ENCODE results near the gene IHH.

The IHH gene

GRCh38 chr2:219016721-219017120, 44.0 kb downstream of the IHH start:
- H2BK15ac ChIP-seq (ENCODE audit: low read length): no peak overlapping the region
- WGBS, 2 donors (ENCODE audit: extremely low coverage in 2 of 2, insufficient read length in 2 of 2, insufficient replicate concordance in 1 of 2): no CpG with 5 or more reads among the region's 11 CpGs
- H3K27ac ChIP-seq (replicated peaks; ENCODE audit: low read length): no peak overlapping the region
- no peak overlapping the region for H3K9ac ChIP-seq (ENCODE audit: low read depth, low read length, poor library complexity)
- no peak overlapping the region for H2BK12ac ChIP-seq (ENCODE audit: low read length)
- H2BK120ac ChIP-seq (ENCODE audit: low read depth, low read length): no peak overlapping the region
- peak overlapping the region; percentile 77 for H3K14ac ChIP-seq (ENCODE audit: low read length)
- no peak for DNase-seq (ENCODE audit: low spot score)
- no peak overlapping the region for H3K4me2 ChIP-seq (ENCODE audit: insufficient read depth, low read length, poor library complexity, severe bottlenecking)
- H3K4me1 ChIP-seq (ENCODE audit: control insufficient read depth in 2 of 2, insufficient read depth in 1 of 2, low read depth in 1 of 2, low read length in 2 of 2): peaks cover 0 to 2% of the 10 kb centered on the region in 2 donors
- no peak overlapping the region for H3K4ac ChIP-seq (ENCODE audit: low read length)
- no peak overlapping the region for H3K4me3 ChIP-seq (ENCODE audit: low read length in 2 of 2)
- H2AFZ ChIP-seq (ENCODE audit: low read length): no peak overlapping the region
- H3K9me3 ChIP-seq (replicated peaks in 1 of 2; ENCODE audit: control insufficient read depth in 2 of 2, insufficient read depth in 1 of 2, low read depth in 1 of 2, low read length in 2 of 2): peaks cover 0 to 2% of the 10 kb centered on the region in 2 donors
- H3K27me3 ChIP-seq (ENCODE audit: control insufficient read depth in 3 of 3, insufficient read depth in 3 of 3, low read depth in 1 of 3, low read length in 3 of 3): peaks cover 0 to 68% (median 9%) of the 10 kb centered on the region in 3 experiments
- no peak overlapping the region for H2AK5ac ChIP-seq (ENCODE audit: low read depth, low read length)
- H3K18ac ChIP-seq (ENCODE audit: low read length): no peak overlapping the region
- H3K23ac ChIP-seq (ENCODE audit: low read depth, low read length, poor library complexity): peak overlapping the region; percentile 26
- no peak overlapping the region for H4K8ac ChIP-seq (ENCODE audit: low read depth, low read length)
- H3K79me1 ChIP-seq (ENCODE audit: low read depth, low read length): no peaks in the 10 kb centered on the region
- no peak overlapping the region for H4K91ac ChIP-seq (ENCODE audit: low read depth, low read length, poor library complexity)
- no peak overlapping the region for H2BK5ac ChIP-seq (ENCODE audit: low read length)
- H3K36me3 ChIP-seq (replicated peaks in 1 of 2; ENCODE audit: control insufficient read depth in 2 of 2, insufficient read depth in 2 of 2, low read length in 2 of 2): no peaks in the 10 kb centered on the region

- Histone ChIP-seq H3K79me1 (ENCODE audit: low read depth, low read length) (no peaks in the 10 kb centered on the region), H4K8ac (ENCODE audit: low read depth, low read length) (no peak overlapping the region), H2AK5ac (ENCODE audit: low read depth, low read length) (no peak overlapping the region), H3K27ac (replicated peaks; ENCODE audit: low read length) (no peak overlapping the region), H3K36me3 (replicated peaks in 1 of 2; ENCODE audit: control insufficient read depth in 2 of 2, insufficient read depth in 2 of 2, low read length in 2 of 2) (no peaks in the 10 kb centered on the region), H3K23ac (ENCODE audit: low read depth, low read length, poor library complexity) (peak overlapping the region; percentile 75), H2BK5ac (ENCODE audit: low read length) (no peak overlapping the region), H3K9ac (ENCODE audit: low read depth, low read length, poor library complexity) (no peak overlapping the region), H2BK12ac (ENCODE audit: low read length) (no peak overlapping the region), H4K91ac (ENCODE audit: low read depth, low read length, poor library complexity) (no peak overlapping the region), H3K4me2 (ENCODE audit: insufficient read depth, low read length, poor library complexity, severe bottlenecking) (no peak overlapping the region), H3K4me1 (ENCODE audit: control insufficient read depth in 2 of 2, insufficient read depth in 1 of 2, low read depth in 1 of 2, low read length in 2 of 2) (peaks cover 0 to 2% of the 10 kb centered on the region in 2 donors), H3K4me3 (ENCODE audit: low read length in 2 of 2) (no peak overlapping the region), H3K9me3 (replicated peaks in 1 of 2; ENCODE audit: control insufficient read depth in 2 of 2, insufficient read depth in 1 of 2, low read depth in 1 of 2, low read length in 2 of 2) (peaks cover 0 to 2% of the 10 kb centered on the region in 2 donors), H3K18ac (ENCODE audit: low read length) (no peak overlapping the region), H3K4ac (ENCODE audit: low read length) (no peak overlapping the region), H2BK15ac (ENCODE audit: low read length) (no peak overlapping the region), H3K14ac (ENCODE audit: low read length) (peak overlapping the region; percentile 14), H2AFZ (ENCODE audit: low read length) (no peak overlapping the region), H2BK120ac (ENCODE audit: low read depth, low read length) (no peak overlapping the region), H3K27me3 (ENCODE audit: control insufficient read depth in 3 of 3, insufficient read depth in 3 of 3, low read depth in 1 of 3, low read length in 3 of 3) (peaks cover 0 to 31% (median 11%) of the 10 kb centered on the region in 3 experiments)
- no peak for DNase-seq (ENCODE audit: low spot score)
- no CpG with 5 or more reads among the region's 5 CpGs for WGBS, 2 donors (ENCODE audit: extremely low coverage in 2 of 2, insufficient read length in 2 of 2, insufficient replicate concordance in 1 of 2)
These were observed 49.8 kb downstream of the IHH start for GRCh38 chr2:219010873-219011272.

- Histone ChIP-seq H4K8ac (ENCODE audit: low read depth, low read length) (no peak overlapping the region), H3K4me3 (ENCODE audit: low read length in 2 of 2) (no peak overlapping the region), H2BK15ac (ENCODE audit: low read length) (no peak overlapping the region), H2AFZ (ENCODE audit: low read length) (no peak overlapping the region), H3K4me1 (ENCODE audit: control insufficient read depth in 2 of 2, insufficient read depth in 1 of 2, low read depth in 1 of 2, low read length in 2 of 2) (peaks cover 0 to 2% of the 10 kb centered on the region in 2 donors), H3K4me2 (ENCODE audit: insufficient read depth, low read length, poor library complexity, severe bottlenecking) (no peak overlapping the region), H3K14ac (ENCODE audit: low read length) (peak overlapping the region; percentile 14), H3K36me3 (replicated peaks in 1 of 2; ENCODE audit: control insufficient read depth in 2 of 2, insufficient read depth in 2 of 2, low read length in 2 of 2) (no peaks in the 10 kb centered on the region), H3K27me3 (ENCODE audit: control insufficient read depth in 3 of 3, insufficient read depth in 3 of 3, low read depth in 1 of 3, low read length in 3 of 3) (peaks cover 0 to 31% (median 17%) of the 10 kb centered on the region in 3 experiments), H4K91ac (ENCODE audit: low read depth, low read length, poor library complexity) (no peak overlapping the region), H3K27ac (replicated peaks; ENCODE audit: low read length) (no peak overlapping the region), H3K9me3 (replicated peaks in 1 of 2; ENCODE audit: control insufficient read depth in 2 of 2, insufficient read depth in 1 of 2, low read depth in 1 of 2, low read length in 2 of 2) (peaks cover 0 to 2% of the 10 kb centered on the region in 2 donors), H2BK120ac (ENCODE audit: low read depth, low read length) (no peak overlapping the region), H3K79me1 (ENCODE audit: low read depth, low read length) (no peaks in the 10 kb centered on the region), H3K9ac (ENCODE audit: low read depth, low read length, poor library complexity) (no peak overlapping the region), H2BK12ac (ENCODE audit: low read length) (no peak overlapping the region), H2BK5ac (ENCODE audit: low read length) (no peak overlapping the region), H3K18ac (ENCODE audit: low read length) (peak overlapping the region; percentile 72), H3K4ac (ENCODE audit: low read length) (no peak overlapping the region), H3K23ac (ENCODE audit: low read depth, low read length, poor library complexity) (peak overlapping the region; percentile 75), H2AK5ac (ENCODE audit: low read depth, low read length) (no peak overlapping the region)
- no peak for DNase-seq (ENCODE audit: low spot score)
- no CpG with 5 or more reads among the region's 6 CpGs for WGBS, 2 donors (ENCODE audit: extremely low coverage in 2 of 2, insufficient read length in 2 of 2, insufficient replicate concordance in 1 of 2)
These were observed 50.5 kb downstream of the IHH start for GRCh38 chr2:219010162-219010756.

GRCh38 chr2:219009294-219009693, 51.4 kb downstream of the IHH start:
- Histone ChIP-seq H2BK15ac (ENCODE audit: low read length) (no peak overlapping the region), H3K36me3 (replicated peaks in 1 of 2; ENCODE audit: control insufficient read depth in 2 of 2, insufficient read depth in 2 of 2, low read length in 2 of 2) (no peaks in the 10 kb centered on the region), H2BK5ac (ENCODE audit: low read length) (peak overlapping the region; percentile 66), H2AK5ac (ENCODE audit: low read depth, low read length) (no peak overlapping the region), H2AFZ (ENCODE audit: low read length) (no peak overlapping the region), H3K9me3 (replicated peaks in 1 of 2; ENCODE audit: control insufficient read depth in 2 of 2, insufficient read depth in 1 of 2, low read depth in 1 of 2, low read length in 2 of 2) (peaks cover 0 to 2% of the 10 kb centered on the region in 2 donors), H3K18ac (ENCODE audit: low read length) (no peak overlapping the region), H3K23ac (ENCODE audit: low read depth, low read length, poor library complexity) (no peak overlapping the region), H2BK12ac (ENCODE audit: low read length) (no peak overlapping the region), H3K27me3 (ENCODE audit: control insufficient read depth in 3 of 3, insufficient read depth in 3 of 3, low read depth in 1 of 3, low read length in 3 of 3) (peaks cover 0 to 30% (median 21%) of the 10 kb centered on the region in 3 experiments), H3K4me2 (ENCODE audit: insufficient read depth, low read length, poor library complexity, severe bottlenecking) (no peak overlapping the region), H2BK120ac (ENCODE audit: low read depth, low read length) (no peak overlapping the region), H3K9ac (ENCODE audit: low read depth, low read length, poor library complexity) (peak overlapping the region; percentile 30), H3K4me3 (ENCODE audit: low read length in 2 of 2) (no peak overlapping the region), H4K91ac (ENCODE audit: low read depth, low read length, poor library complexity) (no peak overlapping the region), H3K27ac (replicated peaks; ENCODE audit: low read length) (no peak overlapping the region), H3K79me1 (ENCODE audit: low read depth, low read length) (no peaks in the 10 kb centered on the region), H3K14ac (ENCODE audit: low read length) (no peak overlapping the region), H3K4ac (ENCODE audit: low read length) (no peak overlapping the region), H3K4me1 (ENCODE audit: control insufficient read depth in 2 of 2, insufficient read depth in 1 of 2, low read depth in 1 of 2, low read length in 2 of 2) (no peaks in the 10 kb centered on the region), H4K8ac (ENCODE audit: low read depth, low read length) (no peak overlapping the region)
- no peak for DNase-seq (ENCODE audit: low spot score)
- WGBS, 2 donors (ENCODE audit: extremely low coverage in 2 of 2, insufficient read length in 2 of 2, insufficient replicate concordance in 1 of 2): no CpG with 5 or more reads among the region's 2 CpGs

Data from neuronal stem cell (in vitro differentiated cells).